ENCODE measurements around the gene GCNT1.

The GCNT1 gene

GRCh38 chr9:76545191-76545590 lies 86.2 kb downstream of the GCNT1 start:
- no peak overlapping the region for H2AFZ ChIP-seq (ENCODE audit: low read depth, low read length)
- no peaks in the 10 kb centered on the region for H3K36me3 ChIP-seq (ENCODE audit: insufficient read depth, low read length)
- TF ChIP-seq, protein P1, sequence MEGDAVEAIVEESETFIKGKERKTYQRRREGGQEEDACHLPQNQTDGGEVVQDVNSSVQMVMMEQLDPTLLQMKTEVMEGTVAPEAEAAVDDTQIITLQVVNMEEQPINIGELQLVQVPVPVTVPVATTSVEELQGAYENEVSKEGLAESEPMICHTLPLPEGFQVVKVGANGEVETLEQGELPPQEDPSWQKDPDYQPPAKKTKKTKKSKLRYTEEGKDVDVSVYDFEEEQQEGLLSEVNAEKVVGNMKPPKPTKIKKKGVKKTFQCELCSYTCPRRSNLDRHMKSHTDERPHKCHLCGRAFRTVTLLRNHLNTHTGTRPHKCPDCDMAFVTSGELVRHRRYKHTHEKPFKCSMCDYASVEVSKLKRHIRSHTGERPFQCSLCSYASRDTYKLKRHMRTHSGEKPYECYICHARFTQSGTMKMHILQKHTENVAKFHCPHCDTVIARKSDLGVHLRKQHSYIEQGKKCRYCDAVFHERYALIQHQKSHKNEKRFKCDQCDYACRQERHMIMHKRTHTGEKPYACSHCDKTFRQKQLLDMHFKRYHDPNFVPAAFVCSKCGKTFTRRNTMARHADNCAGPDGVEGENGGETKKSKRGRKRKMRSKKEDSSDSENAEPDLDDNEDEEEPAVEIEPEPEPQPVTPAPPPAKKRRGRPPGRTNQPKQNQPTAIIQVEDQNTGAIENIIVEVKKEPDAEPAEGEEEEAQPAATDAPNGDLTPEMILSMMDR (IDR thresholded peaks at IDR 0.05; ENCODE audit: borderline replicate concordance, extremely low read depth, low read length, poor library complexity, severe bottlenecking), result no peak
- TF ChIP-seq EZH2 (IDR thresholded peaks at IDR 0.05; ENCODE audit: borderline replicate concordance, low read depth, low read length, severe bottlenecking), result no peak
- no peak for DNase-seq
- no peak overlapping the region for H3K27ac ChIP-seq (ENCODE audit: low read length)
- no peaks in the 10 kb centered on the region for H3K4me1 ChIP-seq (ENCODE audit: insufficient read depth, low read length)
- H3K4me2 ChIP-seq (ENCODE audit: insufficient read depth, low read length), result no peak overlapping the region
- no peak for ATAC-seq (ENCODE audit: insufficient read depth, low read depth)
- no peaks in the 10 kb centered on the region for H3K9me3 ChIP-seq (ENCODE audit: insufficient read depth, low read length, severe bottlenecking)
- H3K9ac ChIP-seq (ENCODE audit: low read depth, low read length), result no peak overlapping the region
- no peak overlapping the region for H3K4me3 ChIP-seq (ENCODE audit: low read depth in 1 of 2, low read length in 2 of 2)
- H3K27me3 ChIP-seq (ENCODE audit: insufficient read depth, low read length, poor library complexity), result no peaks in the 10 kb centered on the region
- no peaks in the 10 kb centered on the region for H4K20me1 ChIP-seq (ENCODE audit: insufficient read depth, low read length)
- H3K79me2 ChIP-seq (ENCODE audit: insufficient read depth, low read length), result no peaks in the 10 kb centered on the region

DNA sequence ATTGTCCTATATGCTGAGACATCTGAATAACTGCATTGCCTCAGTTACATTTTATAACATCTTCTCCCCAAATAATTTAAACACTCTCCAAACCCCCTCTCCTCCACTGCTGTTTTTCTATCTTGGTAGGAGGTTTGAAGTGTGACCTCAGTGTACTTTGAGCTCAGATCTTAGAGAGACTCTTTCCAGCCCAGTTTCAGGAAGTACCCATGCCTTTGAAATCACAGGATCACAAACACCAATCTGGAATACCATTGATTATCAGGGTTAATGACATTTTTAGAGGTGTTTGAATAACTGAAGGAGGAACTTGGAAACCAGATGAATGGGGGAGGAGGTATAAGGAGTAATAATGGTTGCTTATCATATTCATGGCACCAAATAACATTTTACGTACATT lies 93.2 kb downstream of the GCNT1 start:
- no peak overlapping the region for H3K4me2 ChIP-seq (ENCODE audit: insufficient read depth, low read length)
- no peaks in the 10 kb centered on the region for H3K36me3 ChIP-seq (ENCODE audit: insufficient read depth, low read length)
- no peak for ATAC-seq (ENCODE audit: insufficient read depth, low read depth)
- no peak overlapping the region for H3K9ac ChIP-seq (ENCODE audit: low read depth, low read length)
- H4K20me1 ChIP-seq (ENCODE audit: insufficient read depth, low read length), result no peaks in the 10 kb centered on the region
- H2AFZ ChIP-seq (ENCODE audit: low read depth, low read length), result no peak overlapping the region
- no peak overlapping the region for H3K4me3 ChIP-seq (ENCODE audit: low read depth in 1 of 2, low read length in 2 of 2)
- no peaks in the 10 kb centered on the region for H3K79me2 ChIP-seq (ENCODE audit: insufficient read depth, low read length)
- DNase-seq, result no peak
- no peaks in the 10 kb centered on the region for H3K27me3 ChIP-seq (ENCODE audit: insufficient read depth, low read length, poor library complexity)
- no peaks in the 10 kb centered on the region for H3K9me3 ChIP-seq (ENCODE audit: insufficient read depth, low read length, severe bottlenecking)
- no peak overlapping the region for H3K27ac ChIP-seq (ENCODE audit: low read length)
- no peak for TF ChIP-seq EZH2 (IDR thresholded peaks at IDR 0.05; ENCODE audit: borderline replicate concordance, low read depth, low read length, severe bottlenecking)
- TF ChIP-seq, protein P1 (IDR thresholded peaks at IDR 0.05; ENCODE audit: borderline replicate concordance, extremely low read depth, low read length, poor library complexity, severe bottlenecking), result no peak
- H3K4me1 ChIP-seq (ENCODE audit: insufficient read depth, low read length), result no peaks in the 10 kb centered on the region

DNA sequence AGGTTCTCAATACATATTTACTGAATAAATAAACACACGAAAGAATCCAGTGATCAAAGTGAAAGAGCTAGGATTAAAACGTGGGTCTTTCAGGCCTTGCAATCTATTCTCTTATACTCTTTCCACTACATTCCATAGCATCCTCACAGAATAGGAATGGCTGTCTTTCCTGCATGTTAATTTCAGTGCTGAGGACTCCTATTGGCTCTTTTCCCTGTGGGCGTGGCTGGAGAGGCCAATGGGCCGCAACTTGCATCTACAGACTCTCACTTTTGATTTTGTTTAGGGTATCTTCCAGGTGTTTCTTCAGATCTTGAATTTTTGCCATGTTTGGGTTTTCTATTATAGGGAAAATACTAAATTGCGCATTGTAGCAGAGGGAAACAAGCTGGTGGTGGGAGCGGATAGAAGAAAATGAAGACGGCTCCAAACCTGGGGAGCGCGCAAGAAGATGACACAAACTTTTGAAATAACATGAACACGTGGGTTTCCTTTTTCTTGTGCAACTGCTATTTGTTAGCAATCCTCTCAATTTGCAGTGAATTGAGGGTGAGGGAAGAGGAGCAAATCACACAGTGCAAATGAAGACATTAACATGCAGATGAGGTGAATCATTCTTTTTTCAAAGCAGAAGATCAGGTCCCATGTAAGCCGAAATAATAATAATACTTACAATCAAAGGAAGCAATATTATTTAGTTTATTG lies 93.9 kb downstream of the GCNT1 start:
- ATAC-seq (ENCODE audit: insufficient read depth, low read depth) (no peak), DNase-seq (no peak)
- H3K27ac ChIP-seq (ENCODE audit: low read length), result no peak overlapping the region
- H3K9ac ChIP-seq (ENCODE audit: low read depth, low read length), result no peak overlapping the region
- H2AFZ ChIP-seq (ENCODE audit: low read depth, low read length), result no peak overlapping the region
- TF ChIP-seq, protein P1 (IDR thresholded peaks at IDR 0.05; ENCODE audit: borderline replicate concordance, extremely low read depth, low read length, poor library complexity, severe bottlenecking), result no peak
- TF ChIP-seq EZH2 (IDR thresholded peaks at IDR 0.05; ENCODE audit: borderline replicate concordance, low read depth, low read length, severe bottlenecking), result no peak
- H3K4me2 ChIP-seq (ENCODE audit: insufficient read depth, low read length), result no peak overlapping the region
- no peaks in the 10 kb centered on the region for H3K9me3 ChIP-seq (ENCODE audit: insufficient read depth, low read length, severe bottlenecking)
- no peak overlapping the region for H3K4me3 ChIP-seq (ENCODE audit: low read depth in 1 of 2, low read length in 2 of 2)
- H4K20me1 ChIP-seq (ENCODE audit: insufficient read depth, low read length), result no peaks in the 10 kb centered on the region
- no peaks in the 10 kb centered on the region for H3K79me2 ChIP-seq (ENCODE audit: insufficient read depth, low read length)
- H3K4me1 ChIP-seq (ENCODE audit: insufficient read depth, low read length), result no peaks in the 10 kb centered on the region
- no peaks in the 10 kb centered on the region for H3K36me3 ChIP-seq (ENCODE audit: insufficient read depth, low read length)
- H3K27me3 ChIP-seq (ENCODE audit: insufficient read depth, low read length, poor library complexity), result no peaks in the 10 kb centered on the region
